Esophagus muscularis mucosa (tissue), 4 donors: Measurements from ENCODE around the gene ZFAND2B. TPM values are rescaled to one million over a fixed set of nuclear protein-coding genes. Genes with fewer than 3 reads are reported as not detected.

ENCODE experiments used
- DNase-seq: peaks from one replicate; pipeline ENCODE4 v3.0.0-alpha.2; 2017; ENCODE audit errors: extremely low spot score
- H3K27ac ChIP-seq, 4 donors: fragments of 200-600 bp; sonication (generic); replicated peaks in 1 of 4; 1 replicate in 3 of 4; 2 replicates in 1 of 4; pipeline ENCODE4 v1.5.1; 2016 to 2019; ENCODE audit warnings: mild to moderate bottlenecking in 1 of 4
- H3K27me3 ChIP-seq, 4 donors: fragments of 200-600 bp; sonication (generic); one replicate each; pipeline versions ENCODE4 v1.5.1 to v1.6.0; 2016 to 2019
- H3K36me3 ChIP-seq, 4 donors: fragments of 200-600 bp; sonication (generic); one replicate each; pipeline ENCODE4 v1.5.1; 2016 to 2019
- H3K4me1 ChIP-seq, 4 donors: fragments of 200-600 bp; sonication (generic); one replicate each; pipeline ENCODE4 v1.5.1; 2016 to 2019
- H3K4me3 ChIP-seq, 4 donors: fragments of 200-600 bp; sonication (generic); 1 replicate in 2 of 4; 2 replicates in 2 of 4; pipeline ENCODE4 v1.5.1; 2016 to 2019; ENCODE audit warnings: mild to moderate bottlenecking in 4 of 4, moderate library complexity in 1 of 4
- H3K9me3 ChIP-seq, 4 donors: fragments of 200-600 bp; sonication (generic); 1 replicate in 3 of 4; 2 replicates in 1 of 4; pipeline ENCODE4 v1.5.1; 2016 to 2019
- EP300 ChIP-seq: sonication (generic); formaldehyde crosslinking; IDR thresholded peaks from one replicate; pipeline ENCODE4 v1.6.1; 2017; ENCODE audit warnings: antibody characterized with exemption
- POLR2A ChIP-seq: fragments of 450-650 bp; IDR thresholded peaks from one replicate; pipeline ENCODE4 v1.6.1; 2017; ENCODE audit warnings: antibody characterized with exemption, moderate library complexity, mild to moderate bottlenecking, low read depth
- POLR2AphosphoS5 ChIP-seq, 2 donors: sonication (generic); formaldehyde crosslinking; IDR thresholded peaks; one replicate each; pipeline ENCODE4 v1.6.1; 2017; ENCODE audit warnings: antibody characterized with exemption in 2 of 2
- WGBS: methylation state at CpG from one replicate; pipeline ENCODE4 v1.1.5; 2018; 5-methylcytosine and 5-hydroxymethylcytosine counted together
- intact Hi-C: fragments of 100-400 bp; cut with DNase I; formaldehyde crosslinking; loops from one replicate; pipeline ENCODE4 v1.15.1; 2023
- total RNA-seq, 4 donors: library from RNA; depleted of rRNA; stranded (reverse); fragments of >200 nt; gene quantifications; one replicate each; pipeline versions ENCODE4 v1.1.0 to v1.2.1, GENCODE V29; 2016
- TF ChIP-seq, protein P1 (sequence below), 3 experiments: fragments of 200-600 bp in 2 of 3; fragments of 450-650 bp in 1 of 3; sonication (generic) in 2 of 3; IDR thresholded peaks; one replicate each; pipeline ENCODE4 v1.5.1; 2017 to 2019; ENCODE audit warnings: antibody characterized with exemption in 3 of 3, mild to moderate bottlenecking in 2 of 3, moderate library complexity in 1 of 3

Gene ZFAND2B
- total RNA-seq, 4 donors from 2014 or later: 27.0 to 50.1 (median 36.9) TPM

DNA sequence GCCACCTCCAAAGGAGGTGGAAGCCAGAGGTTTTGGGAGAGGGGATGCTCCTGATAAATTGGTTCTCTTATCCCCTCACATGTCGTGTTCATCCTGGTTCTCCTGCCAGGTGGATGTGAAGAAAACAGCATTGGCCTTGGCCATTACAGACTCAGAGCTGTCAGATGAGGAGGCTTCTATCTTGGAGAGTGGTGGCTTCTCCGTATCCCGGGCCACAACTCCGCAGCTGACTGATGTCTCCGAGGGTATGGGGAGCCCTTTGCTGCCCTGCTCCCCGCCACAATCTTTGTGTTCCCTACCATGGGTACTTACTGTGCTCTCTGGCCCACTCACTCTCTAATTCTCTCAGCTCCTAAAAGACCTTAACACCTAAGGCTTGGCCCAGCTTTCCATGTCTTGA is 25.1 kb upstream of the ZFAND2B start:
- DNase-seq: peak; percentile 31
- H3K4me3 ChIP-seq: no peak overlapping the region
- H3K27me3 ChIP-seq: no peaks in the 10 kb centered on the region
- TF ChIP-seq POLR2A (no peak), EP300 (no peak), POLR2AphosphoS5 (IDR thresholded peaks at IDR 0.05) (no peak)
- TF ChIP-seq, protein P1, sequence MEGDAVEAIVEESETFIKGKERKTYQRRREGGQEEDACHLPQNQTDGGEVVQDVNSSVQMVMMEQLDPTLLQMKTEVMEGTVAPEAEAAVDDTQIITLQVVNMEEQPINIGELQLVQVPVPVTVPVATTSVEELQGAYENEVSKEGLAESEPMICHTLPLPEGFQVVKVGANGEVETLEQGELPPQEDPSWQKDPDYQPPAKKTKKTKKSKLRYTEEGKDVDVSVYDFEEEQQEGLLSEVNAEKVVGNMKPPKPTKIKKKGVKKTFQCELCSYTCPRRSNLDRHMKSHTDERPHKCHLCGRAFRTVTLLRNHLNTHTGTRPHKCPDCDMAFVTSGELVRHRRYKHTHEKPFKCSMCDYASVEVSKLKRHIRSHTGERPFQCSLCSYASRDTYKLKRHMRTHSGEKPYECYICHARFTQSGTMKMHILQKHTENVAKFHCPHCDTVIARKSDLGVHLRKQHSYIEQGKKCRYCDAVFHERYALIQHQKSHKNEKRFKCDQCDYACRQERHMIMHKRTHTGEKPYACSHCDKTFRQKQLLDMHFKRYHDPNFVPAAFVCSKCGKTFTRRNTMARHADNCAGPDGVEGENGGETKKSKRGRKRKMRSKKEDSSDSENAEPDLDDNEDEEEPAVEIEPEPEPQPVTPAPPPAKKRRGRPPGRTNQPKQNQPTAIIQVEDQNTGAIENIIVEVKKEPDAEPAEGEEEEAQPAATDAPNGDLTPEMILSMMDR (IDR thresholded peaks at IDR 0.05): no peak
- no peak overlapping the region for H3K27ac ChIP-seq
- 83% methylated on average over 6 of the region's 6 CpGs for WGBS
- intact Hi-C loops: no loop called here
- peaks cover 12 to 27% (median 17%) of the 10 kb centered on the region in 4 donors for H3K4me1 ChIP-seq
- no peaks in the 10 kb centered on the region for H3K9me3 ChIP-seq
- H3K36me3 ChIP-seq: peaks cover 49 to 62% (median 54%) of the 10 kb centered on the region in 4 donors

DNA sequence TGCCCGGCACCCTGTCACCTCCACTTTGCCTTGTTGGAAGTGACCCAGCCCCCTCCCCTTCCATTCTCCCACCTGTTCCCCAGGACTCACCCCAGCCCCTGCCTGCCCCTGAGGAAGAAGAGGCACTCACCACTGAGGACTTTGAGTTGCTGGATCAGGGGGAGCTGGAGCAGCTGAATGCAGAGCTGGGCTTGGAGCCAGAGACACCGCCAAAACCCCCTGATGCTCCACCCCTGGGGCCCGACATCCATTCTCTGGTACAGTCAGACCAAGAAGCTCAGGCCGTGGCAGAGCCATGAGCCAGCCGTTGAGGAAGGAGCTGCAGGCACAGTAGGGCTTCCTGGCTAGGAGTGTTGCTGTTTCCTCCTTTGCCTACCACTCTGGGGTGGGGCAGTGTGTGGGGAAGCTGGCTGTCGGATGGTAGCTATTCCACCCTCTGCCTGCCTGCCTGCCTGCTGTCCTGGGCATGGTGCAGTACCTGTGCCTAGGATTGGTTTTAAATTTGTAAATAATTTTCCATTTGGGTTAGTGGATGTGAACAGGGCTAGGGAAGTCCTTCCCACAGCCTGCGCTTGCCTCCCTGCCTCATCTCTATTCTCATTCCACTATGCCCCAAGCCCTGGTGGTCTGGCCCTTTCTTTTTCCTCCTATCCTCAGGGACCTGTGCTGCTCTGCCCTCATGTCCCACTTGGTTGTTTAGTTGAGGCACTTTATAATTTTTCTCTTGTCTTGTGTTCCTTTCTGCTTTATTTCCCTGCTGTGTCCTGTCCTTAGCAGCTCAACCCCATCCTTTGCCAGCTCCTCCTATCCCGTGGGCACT is 24.0 kb upstream of the ZFAND2B start:
- H3K4me3 ChIP-seq: no peak overlapping the region
- peaks cover 49 to 62% (median 54%) of the 10 kb centered on the region in 4 donors for H3K36me3 ChIP-seq
- H3K4me1 ChIP-seq: peaks cover 12 to 27% (median 17%) of the 10 kb centered on the region in 4 donors
- WGBS: 67% methylated on average over 4 of the region's 8 CpGs
- peak; percentile 64 for DNase-seq
- intact Hi-C loops: no loop called here
- no peak overlapping the region for H3K27ac ChIP-seq
- no peak for TF ChIP-seq POLR2AphosphoS5 (IDR thresholded peaks at IDR 0.05)
- no peaks in the 10 kb centered on the region for H3K9me3 ChIP-seq
- no peaks in the 10 kb centered on the region for H3K27me3 ChIP-seq

GRCh38 chr2:219183151-219183772 is 23.3 kb upstream of the ZFAND2B start:
- WGBS: 94% methylated on average over 6 of the region's 6 CpGs
- no peak overlapping the region for H3K4me3 ChIP-seq
- H3K36me3 ChIP-seq: peaks cover 49 to 62% (median 54%) of the 10 kb centered on the region in 4 donors
- no peaks in the 10 kb centered on the region for H3K27me3 ChIP-seq
- intact Hi-C loops: no loop called here
- peak; percentile 78 for DNase-seq
- H3K9me3 ChIP-seq: no peaks in the 10 kb centered on the region
- H3K27ac ChIP-seq: no peak overlapping the region
- TF ChIP-seq POLR2A (no peak), EP300 (no peak), POLR2AphosphoS5 (IDR thresholded peaks at IDR 0.05) (no peak)
- TF ChIP-seq, protein P1 (IDR thresholded peaks at IDR 0.05): no peak
- H3K4me1 ChIP-seq: peaks cover 12 to 27% (median 17%) of the 10 kb centered on the region in 4 donors

DNA sequence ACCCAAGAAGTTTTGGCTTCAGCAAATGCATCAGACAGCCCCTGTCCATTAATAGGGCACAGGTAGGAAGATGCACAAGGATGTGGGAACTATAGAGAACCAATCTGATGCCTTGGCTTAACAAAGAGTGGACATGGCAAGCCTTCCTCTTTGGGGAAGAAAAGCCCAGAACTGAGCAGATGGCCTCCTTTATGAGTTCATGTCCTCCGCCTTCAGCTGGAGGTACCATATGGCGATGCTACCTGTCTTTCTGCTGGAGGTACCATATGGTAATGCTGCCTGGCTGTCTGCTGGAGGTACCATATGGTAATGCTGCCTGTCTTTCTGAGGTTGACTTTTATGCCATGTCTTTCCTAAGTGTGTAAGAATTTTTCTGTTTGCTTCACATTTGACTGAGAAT is 22.5 kb upstream of the ZFAND2B start:
- Histone ChIP-seq H3K4me3 (no peak overlapping the region), H3K4me1 (peaks cover 6 to 20% (median 10%) of the 10 kb centered on the region in 4 donors), H3K9me3 (no peaks in the 10 kb centered on the region), H3K36me3 (peaks cover 49 to 62% (median 54%) of the 10 kb centered on the region in 4 donors), H3K27ac (no peak overlapping the region), H3K27me3 (no peaks in the 10 kb centered on the region)
- TF ChIP-seq POLR2AphosphoS5 (IDR thresholded peaks at IDR 0.05) (no peak), EP300 (no peak), POLR2A (no peak)
- TF ChIP-seq, protein P1 (IDR thresholded peaks at IDR 0.05): no peak
- 95% methylated on average over 2 of the region's 2 CpGs for WGBS
- no peak for DNase-seq
- intact Hi-C loops: no loop called here

- TF ChIP-seq EP300 (no peak), POLR2A (no peak), POLR2AphosphoS5 (IDR thresholded peaks at IDR 0.05) (no peak)
- TF ChIP-seq, protein P1 (IDR thresholded peaks at IDR 0.05): no peak
Measured at GRCh38 chr2:219186754-219187456, 19.7 kb upstream of the ZFAND2B start.

More at GRCh38 chr2:219186754-219187456, 19.7 kb upstream of the ZFAND2B start:
- Histone ChIP-seq H3K27ac (no peak overlapping the region), H3K27me3 (no peaks in the 10 kb centered on the region), H3K9me3 (no peaks in the 10 kb centered on the region), H3K36me3 (peaks cover 24 to 37% (median 29%) of the 10 kb centered on the region in 4 donors), H3K4me3 (no peak overlapping the region), H3K4me1 (no peaks in the 10 kb centered on the region)
- intact Hi-C loops: no loop called here
- DNase-seq: no peak
- WGBS: 92% methylated on average over 7 of the region's 7 CpGs
